ENCODE measurements around the gene EHBP1. TPM values are rescaled to one million over a fixed set of nuclear protein-coding genes. Genes with fewer than 3 reads are reported as not detected.

Gene EHBP1
- total RNA-seq, result 45.8 TPM
- long read RNA-seq, partial matches to known transcripts, result 5 of 17 reads
- long read RNA-seq, other reads (novel, unspliced or antisense), result 10 of 17 reads

DNA sequence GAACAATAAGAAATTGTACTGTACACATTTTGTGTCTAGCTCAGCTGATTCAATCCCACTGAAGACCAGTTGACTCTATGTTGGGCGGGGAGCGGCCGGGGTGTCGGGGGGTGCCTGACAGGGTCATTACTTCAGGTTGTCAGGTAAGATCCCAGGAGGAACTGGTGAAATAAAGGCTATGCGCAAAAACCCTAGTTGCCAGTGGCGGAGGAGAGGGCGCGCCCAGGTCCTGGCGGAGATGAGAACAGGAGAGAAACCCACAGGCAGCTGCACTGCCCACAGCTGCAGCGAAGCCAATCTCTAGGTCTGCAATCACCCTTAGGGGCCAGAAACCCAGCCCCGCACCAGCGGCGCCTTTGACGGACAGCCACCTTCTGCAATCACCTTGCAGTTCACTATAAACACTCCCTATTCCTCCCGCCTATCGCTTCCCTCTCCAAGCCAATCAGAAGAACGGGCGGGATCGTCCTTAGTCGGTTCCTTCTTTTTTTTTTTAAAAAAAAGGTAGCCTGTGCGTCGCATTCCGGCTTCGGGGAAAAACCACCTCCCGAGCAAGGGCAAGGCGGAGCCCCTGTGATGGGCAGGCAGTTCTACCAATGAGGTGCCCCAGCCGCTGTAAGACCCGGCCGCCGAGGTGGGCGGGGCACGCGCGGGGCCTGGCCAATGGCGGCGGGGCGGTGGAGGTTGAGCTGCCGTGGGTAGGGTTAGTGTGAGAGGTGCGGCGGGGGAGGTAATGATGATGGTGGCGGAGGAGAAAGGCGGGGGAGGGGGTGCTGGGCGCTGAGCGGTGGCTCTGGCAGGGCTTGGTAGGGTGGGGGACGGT is at the start of gene EHBP1:
TSS of gene EHBP1 (plus strand) at position 707 of the 823 bp plus-strand sequence. CDS start 1,479 bp downstream, outside the sequence.
- Histone ChIP-seq H3K9me3 (no peaks in the 10 kb centered on the region), H3K27me3 (ENCODE audit: low read depth) (no peaks in the 10 kb centered on the region), H3K4me1 (peaks cover 27% of the 10 kb centered on the region), H3K36me3 (no peaks in the 10 kb centered on the region), H3K27ac (peak within 1 kb of the TSS; percentile 84), H3K4me3 (peak within 1 kb of the TSS; percentile 78)
- peak; percentile 99 for ATAC-seq
- TF ChIP-seq, protein P1, sequence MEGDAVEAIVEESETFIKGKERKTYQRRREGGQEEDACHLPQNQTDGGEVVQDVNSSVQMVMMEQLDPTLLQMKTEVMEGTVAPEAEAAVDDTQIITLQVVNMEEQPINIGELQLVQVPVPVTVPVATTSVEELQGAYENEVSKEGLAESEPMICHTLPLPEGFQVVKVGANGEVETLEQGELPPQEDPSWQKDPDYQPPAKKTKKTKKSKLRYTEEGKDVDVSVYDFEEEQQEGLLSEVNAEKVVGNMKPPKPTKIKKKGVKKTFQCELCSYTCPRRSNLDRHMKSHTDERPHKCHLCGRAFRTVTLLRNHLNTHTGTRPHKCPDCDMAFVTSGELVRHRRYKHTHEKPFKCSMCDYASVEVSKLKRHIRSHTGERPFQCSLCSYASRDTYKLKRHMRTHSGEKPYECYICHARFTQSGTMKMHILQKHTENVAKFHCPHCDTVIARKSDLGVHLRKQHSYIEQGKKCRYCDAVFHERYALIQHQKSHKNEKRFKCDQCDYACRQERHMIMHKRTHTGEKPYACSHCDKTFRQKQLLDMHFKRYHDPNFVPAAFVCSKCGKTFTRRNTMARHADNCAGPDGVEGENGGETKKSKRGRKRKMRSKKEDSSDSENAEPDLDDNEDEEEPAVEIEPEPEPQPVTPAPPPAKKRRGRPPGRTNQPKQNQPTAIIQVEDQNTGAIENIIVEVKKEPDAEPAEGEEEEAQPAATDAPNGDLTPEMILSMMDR (IDR thresholded peaks at IDR 0.05), result no peak
- DNase-seq, result peak; percentile 99
- intact Hi-C loops (cut with DNase I), result no loop called here

DNA sequence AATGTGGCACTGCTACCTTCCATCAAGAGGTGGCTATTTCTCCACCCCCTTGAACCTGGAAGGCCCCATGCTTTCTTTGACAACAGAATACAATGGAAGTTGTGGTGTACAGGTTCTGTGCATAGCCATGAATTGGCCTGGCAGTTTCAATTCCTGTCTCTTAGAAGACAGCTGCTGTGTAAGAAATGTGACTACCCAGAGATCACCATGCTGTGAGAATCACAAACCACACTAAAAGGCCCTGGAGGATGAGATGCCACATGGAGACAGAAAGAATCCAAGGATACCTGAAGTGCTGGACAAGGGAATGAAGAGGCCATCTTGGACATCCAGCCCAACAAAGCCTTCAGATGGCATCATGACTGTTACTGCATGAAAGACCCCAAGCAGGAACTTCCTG is 47.7 kb upstream of the EHBP1 start:
- Histone ChIP-seq H3K36me3 (no peaks in the 10 kb centered on the region), H3K9me3 (no peaks in the 10 kb centered on the region), H3K4me1 (peaks cover 26% of the 10 kb centered on the region), H3K27ac (no peak overlapping the region), H3K27me3 (ENCODE audit: low read depth) (no peaks in the 10 kb centered on the region), H3K4me3 (no peak overlapping the region)
- no peak for ATAC-seq
- DNase-seq, result no peak
- TF ChIP-seq, protein P1 (IDR thresholded peaks at IDR 0.05), result no peak
- intact Hi-C loops (cut with DNase I), result no loop called here

DNA sequence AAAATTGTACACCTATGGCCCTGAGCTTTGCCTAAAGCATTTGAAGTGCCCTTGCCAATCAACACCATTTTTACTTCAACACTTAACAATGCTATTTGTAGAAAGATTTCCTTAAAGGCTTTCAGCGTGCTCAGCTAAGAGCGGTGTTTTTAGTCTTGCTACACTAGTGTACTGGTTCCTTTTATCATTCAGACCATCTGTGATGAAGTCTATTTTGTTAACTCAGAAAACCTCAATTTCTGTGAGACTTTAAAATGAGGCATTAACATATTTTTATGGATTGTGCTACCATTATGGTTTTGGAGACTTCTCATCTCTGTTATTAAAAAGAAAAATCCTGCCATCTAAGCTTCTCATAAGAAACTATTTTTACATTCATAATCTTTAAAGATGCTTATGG is 46.6 kb upstream of the EHBP1 start:
- TF ChIP-seq, protein P1 (IDR thresholded peaks at IDR 0.05), result no peak
- Histone ChIP-seq H3K9me3 (no peaks in the 10 kb centered on the region), H3K27me3 (ENCODE audit: low read depth) (no peaks in the 10 kb centered on the region), H3K36me3 (no peaks in the 10 kb centered on the region), H3K27ac (no peak overlapping the region), H3K4me1 (peaks cover 35% of the 10 kb centered on the region), H3K4me3 (no peak overlapping the region)
- no peak for DNase-seq
- intact Hi-C loops (cut with DNase I), result no loop called here
- ATAC-seq, result no peak

DNA sequence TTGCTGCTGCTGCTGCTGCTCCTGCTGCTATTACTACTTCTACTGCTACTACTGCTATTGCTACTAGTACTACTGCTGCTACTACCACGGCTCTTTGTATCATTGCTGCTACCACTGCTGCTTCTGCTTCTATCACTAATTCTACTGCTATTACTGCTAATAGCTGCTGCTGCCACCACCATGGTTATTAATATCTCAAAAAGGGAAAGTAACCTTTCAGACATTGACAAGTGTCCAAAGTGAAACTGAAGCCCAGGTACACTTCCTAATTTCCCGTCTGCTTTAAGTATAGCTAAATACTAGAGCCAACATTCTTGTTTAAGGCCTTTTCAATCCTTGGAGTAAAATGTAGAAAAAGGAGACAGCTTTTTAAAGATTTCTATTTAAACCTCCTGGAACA is 45.4 kb upstream of the EHBP1 start:
- TF ChIP-seq, protein P1 (IDR thresholded peaks at IDR 0.05), result no peak
- no peaks in the 10 kb centered on the region for H3K9me3 ChIP-seq
- ATAC-seq (no peak), DNase-seq (no peak)
- H3K36me3 ChIP-seq, result no peaks in the 10 kb centered on the region
- intact Hi-C loops (cut with DNase I), result no loop called here
- H3K27me3 ChIP-seq (ENCODE audit: low read depth), result no peaks in the 10 kb centered on the region
- peaks cover 38% of the 10 kb centered on the region for H3K4me1 ChIP-seq
- H3K27ac ChIP-seq, result peak overlapping the region; percentile 43
- H3K4me3 ChIP-seq, result no peak overlapping the region

DNA sequence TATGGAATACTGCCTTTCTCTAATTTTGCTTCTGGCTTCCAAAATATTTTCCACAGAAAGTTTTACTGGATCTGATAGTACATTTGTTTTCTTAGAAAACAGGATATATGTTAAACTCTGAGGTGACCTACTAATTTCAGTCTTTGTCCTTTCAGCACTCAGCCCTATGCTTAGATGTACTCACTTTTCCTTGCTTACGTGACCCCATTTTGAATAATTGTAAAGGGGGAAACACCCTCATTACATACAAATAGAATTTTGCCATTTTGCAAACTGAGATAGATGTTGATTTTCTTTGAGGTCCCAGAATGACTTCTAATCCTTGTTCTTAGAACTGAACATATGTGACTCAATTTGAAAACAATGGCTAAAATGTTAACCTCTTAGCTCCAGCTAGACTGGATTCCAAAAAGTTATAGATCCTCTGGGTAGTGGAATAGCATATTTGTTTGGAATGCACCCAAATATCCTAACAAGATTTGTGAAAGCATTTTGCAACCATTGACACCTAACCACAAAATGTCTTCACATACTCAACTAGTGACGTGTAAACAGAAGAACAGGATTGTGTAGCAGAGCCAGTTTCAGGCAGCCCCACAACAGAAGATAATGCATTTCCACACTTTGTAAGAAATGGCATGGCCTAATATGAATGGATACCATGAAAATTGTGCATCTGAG is 44.8 kb upstream of the EHBP1 start:
- peak in 1 of 2 donors; percentile 43 for ATAC-seq
- TF ChIP-seq, protein P1 (IDR thresholded peaks at IDR 0.05), result no peak
- H3K4me3 ChIP-seq, result no peak overlapping the region
- H3K27ac ChIP-seq, result peak overlapping the region; percentile 43
- no peak for DNase-seq
- intact Hi-C loops (cut with DNase I), result no loop called here
- no peaks in the 10 kb centered on the region for H3K27me3 ChIP-seq (ENCODE audit: low read depth)
- no peaks in the 10 kb centered on the region for H3K36me3 ChIP-seq
- peaks cover 41% of the 10 kb centered on the region for H3K4me1 ChIP-seq
- H3K9me3 ChIP-seq, result no peaks in the 10 kb centered on the region

Measured in lower lobe of right lung (tissue), 2 donors.